Keratinocyte (primary cell): ENCODE measurements around the gene PER2.

ENCODE experiments used
- CTCF ChIP-seq, 3 experiments: IDR thresholded peaks in 1 of 3; conservative IDR thresholded peaks in 1 of 3; optimal IDR thresholded peaks in 1 of 3; 2 replicates in 2 of 3; 3 replicates in 1 of 3; pipeline versions ENCODE3 to v1.5.1; 2011; ENCODE audit warnings: low read length in 3 of 3, mild to moderate bottlenecking in 3 of 3, moderate library complexity in 2 of 3, control low read depth in 1 of 3, inconsistent platforms in 1 of 3; ENCODE audit not compliant: insufficient read depth in 2 of 3; ENCODE audit errors: extremely low read depth in 1 of 3
- EZH2 ChIP-seq: IDR thresholded peaks from one replicate; pipeline ENCODE4 v1.6.1; 2012; ENCODE audit warnings: inconsistent platforms, mild to moderate bottlenecking, low read length, moderate library complexity

GRCh38 chr2:238305092-238305862, 16.9 kb upstream of the PER2 start:
- TF ChIP-seq CTCF (optimal IDR thresholded peaks at IDR 0.05 in 1 of 3, IDR thresholded peaks at IDR 0.05 in 1 of 3, conservative IDR thresholded peaks at IDR 0.05 in 1 of 3; ENCODE audit: extremely low read depth in 1 of 3, insufficient read depth in 2 of 3, low read length in 3 of 3) (peak; percentile 48 to 52 (median 49)), EZH2 (no peak)
